NCI-H2196 treated with DMSO at 0.1 percent for 48 hours (cell line): ENCODE measurements around the gene DHRS4.
"Not testable (repeated sequence)": the region's sequence is repeated elsewhere in the genome, so short reads cannot be mapped to it uniquely, and the experiment has no call there.

Source experiments
- DNase-seq: peaks from one replicate; lab custom pipeline; 2025; ENCODE audit not compliant: unreplicated experiment; lab: John Stamatoyannopoulos, UW

Gene DHRS4

DNA sequence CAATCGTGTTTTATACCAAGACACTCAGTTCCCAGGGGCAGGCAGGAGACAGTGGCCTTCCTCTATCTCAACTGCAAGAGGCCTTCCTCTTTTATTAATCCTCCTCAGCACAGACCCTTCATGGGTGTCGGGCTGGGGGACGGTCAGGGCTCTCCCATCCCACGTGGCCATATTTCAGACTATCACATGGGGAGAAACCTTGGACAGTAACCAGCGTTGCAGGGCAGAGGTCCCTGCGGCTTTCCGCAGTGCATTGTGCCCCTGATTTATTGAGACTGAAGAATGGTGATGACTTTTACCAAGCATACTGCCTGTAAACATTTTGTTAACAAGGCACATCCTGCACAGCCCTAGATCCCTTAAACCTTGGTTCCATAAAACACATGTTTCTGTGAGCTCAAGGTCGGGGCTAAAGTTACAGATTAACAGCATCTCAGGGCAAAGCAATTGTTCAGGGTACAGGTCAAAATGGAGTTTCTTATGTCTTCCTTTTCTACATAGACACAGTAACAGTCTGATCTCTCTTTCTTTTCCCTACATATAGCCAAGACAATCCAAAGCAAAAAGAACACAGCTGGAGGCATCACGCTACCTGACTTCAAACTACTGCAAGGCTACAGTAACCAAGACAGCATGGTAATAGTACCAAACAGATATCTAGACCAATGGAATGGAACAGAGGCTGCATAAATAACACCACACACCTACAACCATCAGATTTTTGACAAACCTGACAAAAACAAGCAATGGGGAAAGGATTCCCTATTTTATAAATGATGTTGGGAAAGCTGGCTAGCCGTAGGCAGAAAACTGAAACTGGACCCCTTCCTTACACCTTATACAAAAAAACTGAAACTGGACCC lies 28.6 kb downstream of the DHRS4 start:
- not testable (repeated sequence) for DNase-seq

DNA sequence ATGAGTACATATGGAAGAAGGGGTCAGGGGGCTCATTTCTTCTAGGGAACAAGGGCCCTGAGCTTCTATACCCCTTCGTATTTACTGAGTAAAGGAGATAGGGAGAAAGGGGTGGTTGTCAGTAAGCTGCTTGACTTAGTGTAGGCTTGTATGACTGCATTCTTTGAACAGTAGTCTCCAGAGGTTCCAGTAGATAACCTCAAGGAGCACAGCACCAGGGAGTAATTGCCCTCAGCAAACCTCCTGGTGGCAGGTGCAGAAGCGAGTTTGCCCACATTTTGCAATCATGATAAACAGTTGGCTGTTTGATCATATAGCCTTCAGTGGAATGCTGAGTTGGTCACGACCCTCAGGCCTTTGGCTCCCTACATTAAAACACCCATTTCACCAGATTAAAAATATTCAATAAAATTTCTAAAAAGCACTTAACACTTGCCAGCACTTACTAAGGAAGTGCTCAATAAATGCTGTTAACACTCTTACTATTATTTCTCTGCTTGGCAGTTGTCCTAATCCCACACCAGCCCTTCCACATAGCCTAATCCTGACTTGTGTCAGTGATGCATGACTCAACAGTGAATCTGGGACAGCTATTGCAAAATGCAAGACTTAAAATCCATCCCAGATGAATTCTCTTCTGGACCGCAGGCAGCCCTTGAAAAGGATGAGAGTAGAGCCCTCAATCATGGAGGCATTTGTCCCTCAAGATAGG lies 31.5 kb downstream of the DHRS4 start:
- no peak for DNase-seq

GRCh38 chr14:23988223-23988606 lies 34.6 kb downstream of the DHRS4 start:
- not testable (repeated sequence) for DNase-seq

DNA sequence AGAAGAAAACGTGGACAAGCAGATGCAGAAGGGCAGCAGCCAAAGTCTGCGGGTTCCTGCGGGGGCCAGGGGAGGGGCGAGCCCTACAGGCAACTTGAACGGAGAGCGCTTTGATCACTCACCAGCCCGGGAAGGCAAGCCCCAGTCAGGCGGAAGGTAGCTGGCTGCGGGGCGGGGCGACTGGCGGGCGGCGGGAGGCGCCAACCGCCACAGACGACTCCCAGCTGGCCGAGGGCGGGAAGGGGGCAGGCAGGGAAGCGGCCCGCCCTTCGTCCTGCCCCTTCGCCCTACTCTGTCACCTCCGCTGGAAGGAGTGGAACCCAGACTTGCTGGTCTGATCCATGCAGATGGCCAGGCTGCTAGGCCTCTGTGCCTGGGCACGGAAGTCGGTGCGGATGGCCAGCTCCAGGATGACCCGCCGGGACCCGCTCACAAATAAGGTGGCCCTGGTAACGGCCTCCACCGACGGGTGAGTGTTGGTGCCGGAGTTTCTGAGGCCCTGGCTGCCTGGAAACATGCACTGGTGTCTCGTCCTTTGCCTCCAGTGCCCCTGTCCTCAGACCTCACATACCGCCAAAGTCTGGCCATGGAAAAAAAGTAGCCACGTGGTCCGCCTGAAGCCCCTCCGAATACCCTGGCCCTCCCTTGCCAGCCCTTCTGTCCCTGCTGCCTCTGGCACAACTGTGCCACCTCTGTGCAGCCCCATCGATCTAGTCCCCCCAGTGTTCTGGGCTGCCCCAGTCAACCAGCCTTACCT lies 35.2 kb downstream of the DHRS4 start, which contains the start of gene DHRS4L2:
DHRS4L2 (plus strand) TSS at position 323 of the 757 bp plus-strand sequence; CDS start at position 342, 19 bp downstream.
- peak; percentile 11 for DNase-seq

DNA sequence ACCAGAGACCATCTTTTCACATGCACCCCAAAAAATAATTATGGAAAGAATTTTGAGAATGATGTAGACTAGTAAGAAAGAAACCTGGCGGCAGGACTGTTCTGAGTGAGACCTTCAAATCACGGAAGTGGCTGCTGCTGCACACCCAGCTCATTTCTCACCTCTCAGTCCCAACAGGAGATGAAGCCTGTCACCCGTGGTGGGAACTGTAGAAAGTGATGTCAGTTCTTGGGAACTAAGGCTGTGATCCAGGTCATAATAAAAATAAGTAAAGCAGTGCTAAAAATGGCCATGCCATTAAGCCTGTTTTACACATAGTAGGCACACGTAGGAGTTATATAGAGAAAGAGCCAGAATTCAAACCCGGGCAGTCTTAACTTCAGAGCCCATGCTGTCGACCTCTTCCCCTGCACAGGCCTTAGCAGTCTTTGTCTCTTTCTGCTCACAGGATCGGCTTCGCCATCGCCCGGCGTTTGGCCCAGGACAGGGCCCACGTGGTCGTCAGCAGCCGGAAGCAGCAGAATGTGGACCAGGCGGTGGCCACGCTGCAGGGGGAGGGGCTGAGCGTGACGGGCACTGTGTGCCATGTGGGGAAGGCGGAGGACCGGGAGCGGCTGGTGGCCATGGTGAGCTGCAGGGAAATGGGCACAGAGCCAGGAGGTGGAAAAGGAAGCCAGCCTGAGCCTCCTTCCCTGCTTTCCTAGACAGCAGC lies 36.3 kb downstream of the DHRS4 start:
- not testable (repeated sequence) for DNase-seq

DNA sequence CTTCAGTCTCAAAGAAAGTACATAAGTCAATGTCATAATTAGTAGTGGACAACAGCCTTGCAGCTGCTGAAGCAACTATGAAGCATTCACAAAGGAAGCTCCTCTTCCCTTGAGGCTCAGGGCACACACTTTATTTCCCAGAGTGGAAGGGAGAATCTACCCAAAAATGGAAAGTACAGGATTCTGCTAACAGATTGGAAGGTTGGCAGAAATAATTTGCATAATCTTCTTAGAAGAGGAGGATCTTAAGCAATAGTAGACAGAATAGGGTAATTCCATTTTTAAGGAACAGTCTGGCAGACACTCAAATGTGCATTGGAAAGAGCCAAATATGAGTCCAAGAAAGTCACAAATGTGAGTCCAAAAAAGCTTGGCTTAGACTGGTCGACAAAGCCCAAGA lies 37.4 kb downstream of the DHRS4 start:
- DNase-seq, result not testable (repeated sequence)

GRCh38 chr14:23993042-23993441 lies 39.5 kb downstream of the DHRS4 start:
- DNase-seq, result not testable (repeated sequence)

GRCh38 chr14:23996009-23996408 lies 42.4 kb downstream of the DHRS4 start:
- DNase-seq, result not testable (repeated sequence)

DNA sequence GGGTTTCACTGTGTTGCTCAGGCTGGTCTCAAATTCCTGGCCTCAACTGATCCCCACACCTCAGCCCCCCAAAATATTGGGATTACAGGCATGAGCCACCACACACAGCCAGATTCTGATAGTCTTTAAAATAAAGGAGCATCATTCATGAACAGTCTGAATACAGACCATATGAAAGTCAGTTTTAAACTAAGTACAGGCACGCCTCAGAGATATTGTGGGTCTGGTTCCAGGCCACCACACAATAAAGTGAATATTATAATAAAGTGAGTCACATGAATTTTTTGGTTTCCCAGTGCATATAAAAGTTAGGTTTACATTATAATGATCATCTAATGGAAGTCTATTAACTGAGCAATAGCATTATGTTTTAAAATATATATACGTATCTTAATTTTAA lies 43.3 kb downstream of the DHRS4 start:
- not testable (repeated sequence) for DNase-seq

- not testable (repeated sequence) for DNase-seq
These were observed 46.1 kb downstream of the DHRS4 start for GRCh38 chr14:23999640-24000039.

DNA sequence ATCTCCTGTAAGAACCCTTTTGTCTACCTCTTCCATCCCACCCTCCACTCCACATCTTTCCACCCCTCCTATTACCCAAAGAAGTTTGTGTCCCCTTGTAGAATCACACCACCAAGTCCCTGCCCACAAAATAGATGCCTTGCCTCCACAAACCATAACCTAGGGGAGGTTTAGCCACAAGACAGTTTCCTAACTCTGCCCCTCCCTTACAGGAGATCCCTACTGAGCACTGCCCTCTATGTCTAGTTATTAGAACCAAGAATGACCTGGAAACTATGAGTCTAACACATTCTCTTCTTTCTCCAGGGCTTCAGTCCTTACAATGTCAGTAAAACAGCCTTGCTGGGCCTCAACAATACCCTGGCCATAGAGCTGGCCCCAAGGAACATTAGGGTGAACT lies 47.5 kb downstream of the DHRS4 start:
- not testable (repeated sequence) for DNase-seq

DNA sequence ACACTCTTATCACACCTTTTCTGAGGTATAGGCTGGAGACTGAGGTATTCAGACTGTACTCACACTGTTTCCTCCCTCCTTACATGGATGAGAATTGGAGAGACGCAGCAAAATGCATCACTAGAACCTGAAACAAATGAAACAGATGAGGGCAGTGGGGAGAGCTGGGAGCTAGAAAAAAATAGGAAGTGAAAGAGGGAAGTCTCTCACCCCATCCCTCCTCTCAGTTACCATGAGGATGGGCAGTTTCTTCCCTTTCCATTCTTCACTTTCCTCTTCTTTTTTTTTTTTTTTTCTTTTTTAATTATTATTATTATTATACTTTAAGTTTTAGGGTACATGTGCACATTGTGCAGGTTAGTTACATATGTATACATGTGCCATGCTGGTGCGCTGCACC lies 48.1 kb downstream of the DHRS4 start:
- not testable (repeated sequence) for DNase-seq

- not testable (repeated sequence) for DNase-seq
These were observed 52.9 kb downstream of the DHRS4 start for GRCh38 chr14:24006471-24006816.

GRCh38 chr14:24006817-24007652 lies 53.5 kb downstream of the DHRS4 start:
- DNase-seq, result not testable (repeated sequence)

DNA sequence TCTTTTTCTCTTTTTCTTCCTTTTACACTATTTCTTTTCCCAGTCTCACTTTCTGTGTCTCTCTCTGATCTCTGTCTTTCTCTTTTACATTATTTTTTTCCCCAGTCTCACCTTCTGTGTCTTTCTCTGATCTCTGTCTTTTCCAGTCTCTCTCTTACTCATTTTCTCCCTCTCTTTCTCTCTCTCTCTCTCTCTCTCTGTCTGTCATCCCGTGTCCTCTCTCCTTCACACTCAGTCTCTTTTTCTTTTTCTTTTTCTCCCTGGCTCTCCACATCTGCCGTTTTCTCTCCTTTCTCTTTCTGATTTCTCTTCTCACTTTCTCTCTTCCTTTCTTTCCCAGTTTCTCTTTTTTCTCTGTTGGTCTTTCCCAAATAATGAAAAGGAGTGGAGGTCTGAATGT lies 57.5 kb downstream of the DHRS4 start:
- DNase-seq, result no peak

DNA sequence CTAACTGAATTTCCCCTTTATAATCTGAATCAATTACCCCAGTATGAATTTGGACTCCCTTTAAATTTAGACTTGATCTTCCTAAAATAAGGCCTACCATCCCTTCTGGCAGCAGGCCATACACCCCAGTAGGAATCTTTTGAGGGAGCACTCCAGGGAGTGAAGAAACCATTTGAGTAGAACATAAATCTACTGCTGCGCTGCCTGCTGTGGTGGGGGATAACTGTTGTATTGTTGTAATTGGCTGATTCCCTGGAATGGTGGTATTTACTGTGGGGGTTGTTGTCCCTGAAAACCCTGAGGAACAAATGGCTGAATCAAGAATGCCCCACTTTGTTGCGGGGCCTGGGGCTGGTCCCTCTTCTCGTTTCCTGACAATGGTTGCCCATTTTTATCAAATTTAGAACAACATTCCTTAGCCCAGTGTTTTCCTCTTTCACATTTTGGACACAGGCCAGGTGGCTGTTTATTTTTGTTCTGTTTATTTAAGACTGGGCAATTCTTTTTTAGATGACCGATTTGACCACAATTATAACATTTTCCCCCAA lies 59.2 kb downstream of the DHRS4 start:
- DNase-seq, result not testable (repeated sequence)

DNA sequence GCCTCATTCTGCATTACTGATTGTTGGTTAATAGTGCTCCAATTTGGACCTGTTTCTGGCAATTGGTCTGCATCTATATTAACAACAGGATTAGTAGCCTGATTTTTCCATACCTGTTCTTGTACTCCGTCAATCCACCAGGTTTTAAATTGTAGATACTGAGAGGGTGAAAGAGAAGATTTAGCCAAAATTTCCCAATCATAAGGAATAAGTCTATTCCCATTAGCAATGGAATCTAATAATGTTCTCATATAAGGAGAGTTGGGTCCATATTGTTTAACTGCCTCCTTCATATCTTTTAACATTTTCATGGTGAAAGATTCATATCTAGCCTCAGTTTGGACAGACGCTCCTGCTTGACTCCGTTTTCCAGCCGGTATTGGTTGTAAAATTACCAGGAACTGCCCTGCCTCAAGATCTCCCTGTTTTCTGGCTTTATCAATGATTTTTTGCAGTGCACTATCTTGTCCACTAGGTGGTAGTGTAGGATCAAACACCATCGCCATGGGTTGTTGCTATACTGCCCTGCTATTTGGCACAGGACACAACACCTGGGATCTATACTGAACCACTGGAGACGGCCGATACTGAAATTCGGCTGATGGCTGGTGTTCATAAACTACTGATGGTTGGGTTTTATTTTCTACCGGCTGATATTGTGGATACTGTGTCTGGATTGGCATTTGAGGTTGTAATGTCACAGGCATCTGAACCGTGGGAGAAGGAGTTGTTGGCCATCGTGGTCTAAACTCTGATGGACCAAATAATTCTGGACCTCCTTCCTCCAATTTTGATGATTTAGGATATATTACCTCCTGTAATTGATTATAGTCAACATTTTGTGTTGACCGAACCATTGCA lies 60.3 kb downstream of the DHRS4 start:
- peak; percentile 56 for DNase-seq

DNA sequence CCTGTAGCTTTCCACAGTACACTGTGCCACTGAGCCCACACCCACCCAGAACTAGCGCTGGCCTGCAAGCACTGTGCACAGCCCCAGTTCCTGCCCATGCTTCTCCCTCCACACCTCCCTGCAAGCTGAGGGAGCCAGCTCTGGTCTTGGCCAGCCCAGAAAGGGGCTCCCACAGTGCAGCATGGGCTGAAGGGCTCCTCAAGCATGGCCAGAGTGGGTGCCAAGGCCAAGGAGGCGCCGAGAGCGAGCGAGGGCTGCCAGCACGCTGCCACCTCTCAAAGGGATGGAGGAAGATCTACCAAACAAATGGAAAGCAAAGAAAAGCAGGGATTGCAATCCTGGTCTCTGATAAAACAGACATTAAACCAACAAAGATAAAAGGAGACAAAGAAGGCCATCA lies 62.2 kb downstream of the DHRS4 start:
- not testable (repeated sequence) for DNase-seq
